ENCODE measurements around the gene ATG2B.
"Not testable (repeated sequence)": the region's sequence is repeated elsewhere in the genome, so short reads cannot be mapped to it uniquely, and the experiment has no call there.

The ATG2B gene

GRCh38 chr14:96245710-96246538 lies 117.2 kb downstream of the ATG2B start:
- no peak overlapping the region for H3K4me3 ChIP-seq (ENCODE audit: low read length)
- peak; percentile 63 for DNase-seq (ENCODE audit: low read depth)
- TF ChIP-seq, protein P1, sequence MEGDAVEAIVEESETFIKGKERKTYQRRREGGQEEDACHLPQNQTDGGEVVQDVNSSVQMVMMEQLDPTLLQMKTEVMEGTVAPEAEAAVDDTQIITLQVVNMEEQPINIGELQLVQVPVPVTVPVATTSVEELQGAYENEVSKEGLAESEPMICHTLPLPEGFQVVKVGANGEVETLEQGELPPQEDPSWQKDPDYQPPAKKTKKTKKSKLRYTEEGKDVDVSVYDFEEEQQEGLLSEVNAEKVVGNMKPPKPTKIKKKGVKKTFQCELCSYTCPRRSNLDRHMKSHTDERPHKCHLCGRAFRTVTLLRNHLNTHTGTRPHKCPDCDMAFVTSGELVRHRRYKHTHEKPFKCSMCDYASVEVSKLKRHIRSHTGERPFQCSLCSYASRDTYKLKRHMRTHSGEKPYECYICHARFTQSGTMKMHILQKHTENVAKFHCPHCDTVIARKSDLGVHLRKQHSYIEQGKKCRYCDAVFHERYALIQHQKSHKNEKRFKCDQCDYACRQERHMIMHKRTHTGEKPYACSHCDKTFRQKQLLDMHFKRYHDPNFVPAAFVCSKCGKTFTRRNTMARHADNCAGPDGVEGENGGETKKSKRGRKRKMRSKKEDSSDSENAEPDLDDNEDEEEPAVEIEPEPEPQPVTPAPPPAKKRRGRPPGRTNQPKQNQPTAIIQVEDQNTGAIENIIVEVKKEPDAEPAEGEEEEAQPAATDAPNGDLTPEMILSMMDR (IDR thresholded peaks at IDR 0.05; ENCODE audit: insufficient read depth, low read depth, low read length, missing control alignments), result no peak

- not testable (repeated sequence) for DNase-seq (ENCODE audit: low read depth); H3K4me3 ChIP-seq (ENCODE audit: low read length)
These were observed 118.1 kb downstream of the ATG2B start for GRCh38 chr14:96245074-96245473.

DNA sequence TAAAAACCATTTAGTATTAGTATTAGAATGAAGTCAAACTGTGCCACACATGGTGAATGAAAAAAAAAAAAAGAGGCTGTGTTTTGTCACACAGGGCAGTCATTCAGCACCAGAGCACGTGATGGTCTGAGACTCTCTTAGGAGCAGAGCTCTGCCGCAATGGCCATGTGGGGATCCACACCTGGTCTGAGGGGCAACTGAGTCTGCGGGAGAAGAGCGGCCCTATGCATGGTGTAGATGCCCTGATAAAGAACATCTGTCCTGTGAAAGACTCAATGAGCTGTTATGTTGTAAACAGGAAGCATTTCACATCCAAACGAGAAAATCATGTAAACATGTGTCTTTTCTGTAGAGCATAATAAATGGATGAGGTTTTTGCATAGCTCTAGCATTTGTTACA lies 119.4 kb downstream of the ATG2B start:
- TF ChIP-seq, protein P1 (IDR thresholded peaks at IDR 0.05; ENCODE audit: insufficient read depth, low read depth, low read length, missing control alignments), result no peak
- no peak for DNase-seq (ENCODE audit: low read depth)
- H3K4me3 ChIP-seq (ENCODE audit: low read length), result no peak overlapping the region

DNA sequence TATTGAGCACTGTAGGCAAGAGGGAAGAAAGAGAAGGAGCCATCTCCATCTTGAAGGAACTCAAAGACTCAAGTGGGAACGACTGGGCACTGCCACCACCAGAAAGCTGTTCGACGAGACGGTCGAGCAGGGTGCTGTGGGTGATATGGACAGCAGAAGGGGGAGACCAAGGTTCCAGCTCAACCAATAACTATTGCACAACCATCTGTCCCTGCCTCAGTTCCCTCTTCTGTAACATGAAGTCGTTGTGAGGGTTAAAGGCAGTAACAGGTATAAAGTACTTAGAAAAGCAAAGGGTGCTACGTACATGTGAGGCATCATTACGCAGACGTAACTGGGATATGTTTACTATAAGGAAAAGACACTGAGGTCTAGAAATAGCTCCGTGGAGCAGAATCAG lies 121.0 kb downstream of the ATG2B start:
- no peak for DNase-seq (ENCODE audit: low read depth)
- H3K4me3 ChIP-seq (ENCODE audit: low read length), result no peak overlapping the region
- TF ChIP-seq, protein P1 (IDR thresholded peaks at IDR 0.05; ENCODE audit: insufficient read depth, low read depth, low read length, missing control alignments), result no peak

DNA sequence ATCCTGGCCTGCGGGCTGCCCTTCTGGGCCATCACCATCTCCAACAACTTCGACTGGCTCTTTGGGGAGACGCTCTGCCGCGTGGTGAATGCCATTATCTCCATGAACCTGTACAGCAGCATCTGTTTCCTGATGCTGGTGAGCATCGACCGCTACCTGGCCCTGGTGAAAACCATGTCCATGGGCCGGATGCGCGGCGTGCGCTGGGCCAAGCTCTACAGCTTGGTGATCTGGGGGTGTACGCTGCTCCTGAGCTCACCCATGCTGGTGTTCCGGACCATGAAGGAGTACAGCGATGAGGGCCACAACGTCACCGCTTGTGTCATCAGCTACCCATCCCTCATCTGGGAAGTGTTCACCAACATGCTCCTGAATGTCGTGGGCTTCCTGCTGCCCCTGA lies 122.5 kb downstream of the ATG2B start:
- H3K4me3 ChIP-seq (ENCODE audit: low read length), result no peak overlapping the region
- DNase-seq (ENCODE audit: low read depth), result no peak
- TF ChIP-seq, protein P1 (IDR thresholded peaks at IDR 0.05; ENCODE audit: insufficient read depth, low read depth, low read length, missing control alignments), result no peak

- TF ChIP-seq, protein P1 (IDR thresholded peaks at IDR 0.05; ENCODE audit: insufficient read depth, low read depth, low read length, missing control alignments), result no peak
- no peak for DNase-seq (ENCODE audit: low read depth)
- no peak overlapping the region for H3K4me3 ChIP-seq (ENCODE audit: low read length)
These were observed 123.4 kb downstream of the ATG2B start for GRCh38 chr14:96239711-96240141.

DNA sequence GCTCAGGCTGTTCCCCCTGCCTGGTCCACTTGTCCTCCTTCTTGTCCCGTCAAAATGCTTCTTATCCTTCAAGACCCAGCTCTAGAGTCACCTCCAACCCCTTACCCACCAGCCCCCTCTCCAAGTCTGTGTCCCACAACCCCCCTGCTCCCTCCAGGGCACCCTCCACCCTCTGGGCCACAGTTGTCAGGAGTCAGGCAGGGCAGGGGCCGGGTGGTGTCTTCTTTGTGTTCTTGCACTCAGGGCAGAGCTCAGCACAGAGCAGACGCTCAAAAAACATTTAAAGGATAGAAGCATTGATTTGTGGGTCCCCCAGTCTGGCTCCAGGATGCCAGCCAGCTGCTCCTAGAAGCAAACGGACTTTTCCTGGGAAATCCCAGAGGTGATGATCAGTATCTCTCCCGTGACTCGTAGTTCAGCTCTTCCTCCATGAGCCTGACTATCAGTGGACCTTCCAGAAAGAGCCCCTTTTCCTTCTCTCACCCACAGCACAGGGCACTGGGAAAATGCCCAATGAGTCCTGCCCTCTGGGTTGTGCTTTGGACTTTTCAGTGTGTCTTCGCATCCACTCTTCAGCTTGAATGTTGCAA lies 124.4 kb downstream of the ATG2B start:
- H3K4me3 ChIP-seq (ENCODE audit: low read length), result no peak overlapping the region
- TF ChIP-seq, protein P1 (IDR thresholded peaks at IDR 0.05; ENCODE audit: insufficient read depth, low read depth, low read length, missing control alignments), result no peak
- no peak for DNase-seq (ENCODE audit: low read depth)
